ENCODE results near the gene ZNF831. TPM values are rescaled to one million over a fixed set of nuclear protein-coding genes. Genes with fewer than 3 reads are reported as not detected.

ZNF831 gene
- total RNA-seq, 4 donors from 2014 or later = 0.20 to 3.8 (median 2.3) TPM

GRCh38 chr20:59253779-59254319 is 90.2 kb downstream of the ZNF831 start:
- Histone ChIP-seq H3K4me1 (no peaks in the 10 kb centered on the region), H3K27ac (peak overlapping the region in 1 of 4 donors; percentile 34), H3K9me3 (no peaks in the 10 kb centered on the region), H3K27me3 (peaks cover 45% of the 10 kb centered on the region), H3K36me3 (no peaks in the 10 kb centered on the region), H3K4me3 (no peak overlapping the region)
- 0 to 26% methylated on average over 1 to 4 of the region's 4 CpGs for WGBS, 2 donors (ENCODE audit: low coverage in 1 of 2)
- intact Hi-C loops (cut with DNase I; ENCODE audit: low total_unique reads) (no loop called here), in situ Hi-C loops (cut with MboI; ENCODE audit: low pct_ligation_motif_present in 1 of 4, low pct_unique_long_range_greater_than_20kb in 1 of 4, low sequenced_read_pairs in 3 of 4) (no loop called here)
- DNase-seq = peak; percentile 12
- TF ChIP-seq POLR2AphosphoS5 (IDR thresholded peaks at IDR 0.05) (no peak), POLR2A (IDR thresholded peaks at IDR 0.05) (no peak), EP300 (IDR thresholded peaks at IDR 0.05; ENCODE audit: low read depth) (no peak), CTCF (IDR thresholded peaks at IDR 0.05) (no peak)

- H3K4me3 ChIP-seq = no peak overlapping the region
- no peak overlapping the region for H3K27ac ChIP-seq
- intact Hi-C loops (cut with DNase I; ENCODE audit: low total_unique reads) = no loop called here
- H3K27me3 ChIP-seq = peaks cover 37% of the 10 kb centered on the region
- in situ Hi-C loops (cut with MboI; ENCODE audit: low pct_ligation_motif_present in 1 of 4, low pct_unique_long_range_greater_than_20kb in 1 of 4, low sequenced_read_pairs in 3 of 4) = no loop called here
- no peak for DNase-seq
- WGBS, 2 donors (ENCODE audit: low coverage in 1 of 2) = 70 to 73% methylated on average over 5 of the region's 5 CpGs
- H3K9me3 ChIP-seq = no peaks in the 10 kb centered on the region
- TF ChIP-seq POLR2AphosphoS5 (IDR thresholded peaks at IDR 0.05) = no peak
- no peak for TF ChIP-seq CTCF (IDR thresholded peaks at IDR 0.05)
- no peak for TF ChIP-seq POLR2A (IDR thresholded peaks at IDR 0.05)
- no peaks in the 10 kb centered on the region for H3K4me1 ChIP-seq
- no peaks in the 10 kb centered on the region for H3K36me3 ChIP-seq
These were observed 91.6 kb downstream of the ZNF831 start for GRCh38 chr20:59255256-59255655.

GRCh38 chr20:59258221-59258621 is 94.6 kb downstream of the ZNF831 start:
- 40 to 55% methylated on average over 1 to 2 of the region's 2 CpGs for WGBS, 2 donors (ENCODE audit: low coverage in 1 of 2)
- TF ChIP-seq CTCF (IDR thresholded peaks at IDR 0.05) (no peak), EP300 (IDR thresholded peaks at IDR 0.05; ENCODE audit: low read depth) (no peak), POLR2AphosphoS5 (IDR thresholded peaks at IDR 0.05) (no peak), POLR2A (IDR thresholded peaks at IDR 0.05) (no peak)
- in situ Hi-C loops (cut with MboI; ENCODE audit: low pct_ligation_motif_present in 1 of 4, low pct_unique_long_range_greater_than_20kb in 1 of 4, low sequenced_read_pairs in 3 of 4) = no loop called here

GRCh38 chr20:59259946-59260345 is 96.3 kb downstream of the ZNF831 start:
- Histone ChIP-seq H3K27me3 (peaks cover 35% of the 10 kb centered on the region), H3K4me1 (no peaks in the 10 kb centered on the region), H3K4me3 (no peak overlapping the region), H3K9me3 (no peaks in the 10 kb centered on the region), H3K27ac (no peak overlapping the region), H3K36me3 (no peaks in the 10 kb centered on the region)
- in situ Hi-C loops (cut with MboI; ENCODE audit: low pct_ligation_motif_present in 1 of 4, low pct_unique_long_range_greater_than_20kb in 1 of 4, low sequenced_read_pairs in 3 of 4) = no loop called here
- WGBS, 2 donors (ENCODE audit: low coverage in 1 of 2) = 79 to 90% methylated on average over 2 of the region's 2 CpGs
- no peak for TF ChIP-seq EP300 (IDR thresholded peaks at IDR 0.05; ENCODE audit: low read depth)
- no peak for TF ChIP-seq POLR2A (IDR thresholded peaks at IDR 0.05)
- no peak for TF ChIP-seq CTCF (IDR thresholded peaks at IDR 0.05)
- TF ChIP-seq POLR2AphosphoS5 (IDR thresholded peaks at IDR 0.05) = no peak
- intact Hi-C loops (cut with DNase I; ENCODE audit: low total_unique reads) = no loop called here
- DNase-seq = no peak

More at GRCh38 chr20:59258221-59258621, 94.6 kb downstream of the ZNF831 start:
- no peak overlapping the region for H3K4me3 ChIP-seq
- no peak for DNase-seq
- intact Hi-C loops (cut with DNase I; ENCODE audit: low total_unique reads) = no loop called here
- no peaks in the 10 kb centered on the region for H3K4me1 ChIP-seq
- peaks cover 24% of the 10 kb centered on the region for H3K27me3 ChIP-seq
- H3K36me3 ChIP-seq = no peaks in the 10 kb centered on the region
- no peaks in the 10 kb centered on the region for H3K9me3 ChIP-seq
- H3K27ac ChIP-seq = no peak overlapping the region
